Parathyroid adenoma (tissue), 2 donors: ENCODE data around the gene XPC.

Experiments
- H2AFZ ChIP-seq: fragments of 300-600 bp; sonication (generic); one replicate; pipeline ENCODE4 v1.7.0; 2017; ENCODE audit warnings: antibody characterized with exemption, mild to moderate bottlenecking
- H3K27ac ChIP-seq: fragments of 300-600 bp; sonication (generic); one replicate; pipeline ENCODE4 v1.7.0; 2017
- H3K27me3 ChIP-seq: fragments of 300-600 bp; sonication (generic); one replicate; pipeline ENCODE4 v1.7.0; 2017; ENCODE audit warnings: low read length; ENCODE audit not compliant: control insufficient read depth, insufficient read depth
- H3K36me3 ChIP-seq: fragments of 300-600 bp; sonication (generic); one replicate; pipeline ENCODE4 v1.7.0; 2017; ENCODE audit warnings: low read length; ENCODE audit not compliant: control insufficient read depth, insufficient read depth
- H3K4me1 ChIP-seq: fragments of 300-600 bp; sonication (generic); one replicate; pipeline ENCODE4 v1.7.0; 2017; ENCODE audit warnings: control low read depth
- H3K4me2 ChIP-seq: fragments of 300-600 bp; sonication (generic); one replicate; pipeline ENCODE4 v1.7.0; 2017; ENCODE audit warnings: low read length
- H3K4me3 ChIP-seq: fragments of 300-600 bp; sonication (generic); one replicate; pipeline ENCODE4 v1.7.0; 2017; ENCODE audit warnings: low read depth, low read length
- H3K79me2 ChIP-seq: fragments of 300-600 bp; sonication (generic); one replicate; pipeline ENCODE4 v1.7.0; 2017; ENCODE audit warnings: control low read depth
- H3K9ac ChIP-seq: fragments of 300-600 bp; sonication (generic); one replicate; pipeline ENCODE4 v1.7.0; 2017; ENCODE audit warnings: mild to moderate bottlenecking
- H3K9me3 ChIP-seq: fragments of 300-600 bp; sonication (generic); one replicate; pipeline ENCODE4 v1.7.0; 2017; ENCODE audit warnings: low read length; ENCODE audit not compliant: control insufficient read depth
- CTCF ChIP-seq: fragments of 300-600 bp; sonication (generic); IDR thresholded peaks from one replicate; pipeline ENCODE4 v1.7.0; 2017; ENCODE audit warnings: antibody characterized with exemption, mild to moderate bottlenecking
- donor health status: primary hyperparathyroidism.

Gene XPC

GRCh38 chr3:14177580-14178246 lies 688 bp downstream of the XPC start:
- Histone ChIP-seq H3K4me2 (peak overlapping the region; percentile 89), H3K79me2 (peaks cover 30% of the 10 kb centered on the region), H3K27ac (peak overlapping the region; percentile 89), H3K9ac (peak overlapping the region; percentile 90), H3K9me3 (no peaks in the 10 kb centered on the region), H3K27me3 (no peaks in the 10 kb centered on the region), H2AFZ (peak overlapping the region; percentile 95), H3K36me3 (no peaks in the 10 kb centered on the region), H3K4me3 (peak overlapping the region; percentile 84), H3K4me1 (peaks cover 4% of the 10 kb centered on the region)
- no peak for TF ChIP-seq CTCF

- no peak overlapping the region for H3K9ac ChIP-seq
- H3K4me2 ChIP-seq, result no peak overlapping the region
- no peak for TF ChIP-seq CTCF
- H3K27me3 ChIP-seq, result no peaks in the 10 kb centered on the region
- no peak overlapping the region for H3K4me3 ChIP-seq
- no peak overlapping the region for H2AFZ ChIP-seq
- H3K79me2 ChIP-seq, result peaks cover 30% of the 10 kb centered on the region
- H3K27ac ChIP-seq, result no peak overlapping the region
- peaks cover 4% of the 10 kb centered on the region for H3K4me1 ChIP-seq
- no peaks in the 10 kb centered on the region for H3K36me3 ChIP-seq
- H3K9me3 ChIP-seq, result no peaks in the 10 kb centered on the region
These were observed 2.9 kb downstream of the XPC start for GRCh38 chr3:14175383-14176037.

- H3K4me3 ChIP-seq, result no peak overlapping the region
- H3K9ac ChIP-seq, result no peak overlapping the region
- H3K27ac ChIP-seq, result no peak overlapping the region
- no peak for TF ChIP-seq CTCF
- peaks cover 32% of the 10 kb centered on the region for H3K79me2 ChIP-seq
- no peaks in the 10 kb centered on the region for H3K27me3 ChIP-seq
- H3K4me1 ChIP-seq, result peaks cover 4% of the 10 kb centered on the region
- H3K4me2 ChIP-seq, result no peak overlapping the region
- H2AFZ ChIP-seq, result no peak overlapping the region
- H3K9me3 ChIP-seq, result no peaks in the 10 kb centered on the region
- no peaks in the 10 kb centered on the region for H3K36me3 ChIP-seq
These were observed 3.9 kb downstream of the XPC start for GRCh38 chr3:14174483-14174882.

- Histone ChIP-seq H3K9me3 (no peaks in the 10 kb centered on the region), H3K27ac (no peak overlapping the region), H3K36me3 (no peaks in the 10 kb centered on the region), H3K4me1 (peaks cover 3% of the 10 kb centered on the region), H3K4me2 (no peak overlapping the region), H2AFZ (no peak overlapping the region), H3K4me3 (no peak overlapping the region), H3K9ac (no peak overlapping the region), H3K79me2 (peaks cover 33% of the 10 kb centered on the region), H3K27me3 (no peaks in the 10 kb centered on the region)
- no peak for TF ChIP-seq CTCF
These were observed 5.9 kb downstream of the XPC start for GRCh38 chr3:14172496-14172895.
